ENCODE measurements around the gene TBC1D32.
"Not testable (repeated sequence)": the region's sequence is repeated elsewhere in the genome, so short reads cannot be mapped to it uniquely, and the experiment has no call there.

Gene TBC1D32

GRCh38 chr6:121334299-121335086 lies at the start of gene TBC1D32:
TSS of gene TBC1D32 (minus strand) at chr6:121334480. CDS start at chr6:121334430, 50 bp downstream.
- peak; percentile 90 for DNase-seq

DNA sequence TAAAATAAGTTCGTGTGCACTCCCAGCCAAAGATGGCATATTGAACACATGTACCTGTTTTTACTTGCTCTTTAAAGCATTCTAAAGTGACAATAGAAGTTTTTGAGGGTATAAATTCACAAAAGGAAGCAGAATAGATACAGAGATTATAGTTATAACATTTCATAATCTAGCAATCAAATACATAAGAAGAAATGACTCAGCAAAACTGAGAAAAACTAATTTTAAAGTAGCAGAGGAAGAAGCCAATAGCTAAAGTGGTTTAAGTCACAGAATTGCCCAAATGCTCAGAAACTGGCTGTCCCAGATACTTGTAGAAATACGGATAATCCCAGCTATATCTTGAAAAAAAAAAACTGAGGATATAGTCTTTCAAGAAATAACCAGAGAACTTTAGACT lies 49.2 kb upstream of the TBC1D32 start:
- no peak for DNase-seq

- DNase-seq, result peak; percentile 44
Measured at GRCh38 chr6:121382467-121383121, 48.3 kb upstream of the TBC1D32 start.

DNA sequence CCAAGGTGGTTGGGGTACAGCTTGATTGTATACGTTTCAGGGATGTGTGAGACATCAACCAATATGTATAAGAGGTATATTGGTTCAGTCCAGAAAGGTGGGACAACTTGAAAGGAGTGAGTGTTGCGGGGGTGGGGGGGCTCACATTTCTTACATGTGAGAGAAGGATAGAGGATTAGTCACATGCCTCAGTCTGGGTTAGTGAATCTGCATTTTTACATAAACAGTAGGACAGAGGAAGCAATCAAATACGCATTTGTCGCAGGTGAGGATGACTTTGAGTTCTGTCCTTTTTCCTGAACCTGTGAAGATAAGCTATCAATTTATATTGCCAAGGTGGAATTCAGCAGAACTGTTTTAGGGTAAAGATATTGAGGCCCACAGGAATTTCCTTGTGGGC lies 42.1 kb upstream of the TBC1D32 start:
- DNase-seq, result no peak

GRCh38 chr6:121374219-121374618 lies 39.9 kb upstream of the TBC1D32 start:
- DNase-seq, result not testable (repeated sequence)

DNA sequence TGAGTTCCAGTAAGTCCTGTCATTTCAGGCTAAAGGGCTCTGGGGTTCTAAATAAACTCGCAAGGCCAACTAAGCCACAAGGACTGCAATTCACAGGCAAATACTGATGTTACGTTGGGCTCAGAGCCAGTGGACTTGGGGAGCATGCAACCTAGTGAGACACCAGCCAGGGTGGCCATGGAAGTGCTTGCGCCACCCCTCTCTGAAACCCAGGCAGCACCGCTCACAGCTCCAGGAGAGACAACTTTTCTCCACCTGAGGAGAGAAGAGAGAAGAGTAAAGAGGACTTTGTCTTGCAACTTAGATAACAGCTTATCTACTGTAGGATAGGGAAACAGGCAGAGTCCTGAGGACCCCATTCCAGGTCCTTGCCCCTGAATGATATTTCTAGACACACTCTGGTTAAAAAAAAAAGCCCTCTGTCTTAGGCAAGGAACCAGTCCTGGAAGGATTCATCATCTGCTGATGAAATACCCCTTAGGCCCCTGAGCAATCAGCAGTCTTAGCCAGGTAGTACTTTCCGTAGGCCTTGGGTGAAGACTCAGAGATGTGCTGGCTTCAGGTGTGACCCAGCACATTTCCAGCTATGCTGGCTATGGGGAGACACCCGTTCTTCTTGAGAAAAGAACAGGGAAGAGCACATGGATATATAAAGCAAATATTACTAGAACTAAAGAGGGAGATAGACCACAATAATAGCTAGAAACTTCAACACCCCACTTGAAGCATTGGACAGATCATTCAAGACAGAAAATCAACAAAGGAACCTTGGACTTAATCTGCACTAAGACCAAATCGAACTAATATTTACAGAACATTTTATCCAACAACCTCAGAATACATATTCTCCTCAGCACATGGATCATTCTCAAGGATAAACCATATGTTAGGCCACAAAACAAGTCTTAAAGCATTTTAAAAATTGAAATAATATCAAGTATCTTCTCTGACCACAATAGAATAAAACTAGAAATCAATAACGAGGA lies 31.5 kb upstream of the TBC1D32 start:
- DNase-seq, result no peak

DNA sequence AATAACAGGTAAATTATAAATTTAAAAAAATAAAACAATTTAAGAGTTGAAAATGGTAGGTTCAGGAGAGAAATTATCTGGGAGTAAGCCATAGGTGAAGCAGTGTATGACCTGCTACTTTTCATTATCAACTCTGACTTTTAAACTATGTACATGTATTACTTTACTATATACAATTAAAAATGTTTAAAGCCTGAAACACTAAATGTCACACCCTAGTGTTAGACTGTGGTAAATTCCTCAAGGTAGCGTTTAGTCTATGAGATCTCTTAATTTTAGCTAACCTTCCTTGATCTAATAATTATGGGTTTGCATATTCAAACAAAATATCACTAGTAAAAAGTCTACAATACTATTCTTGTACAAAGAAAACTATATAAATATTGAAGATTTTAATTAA lies 22.3 kb upstream of the TBC1D32 start:
- no peak for DNase-seq

DNA sequence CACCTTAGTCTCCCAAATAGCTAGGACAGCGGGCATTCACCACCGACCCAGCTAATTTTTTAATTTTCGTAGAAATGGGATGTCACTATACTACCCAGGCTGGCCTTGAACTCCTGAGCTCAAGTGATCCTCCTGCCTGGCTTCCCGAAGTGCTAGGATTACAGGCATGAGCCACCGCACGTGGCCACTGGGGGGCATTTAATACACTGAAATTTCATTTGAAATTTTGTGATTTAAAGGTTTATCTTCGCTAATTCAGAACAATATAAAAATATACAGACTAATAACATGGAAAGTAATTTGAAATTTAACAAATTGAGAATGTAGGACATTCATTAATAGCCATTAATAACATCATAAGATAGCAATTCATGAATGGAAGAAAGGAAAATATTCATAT lies 20.5 kb upstream of the TBC1D32 start:
- no peak for DNase-seq

- no peak for DNase-seq
Measured at GRCh38 chr6:121352941-121353340, 18.7 kb upstream of the TBC1D32 start.

DNA sequence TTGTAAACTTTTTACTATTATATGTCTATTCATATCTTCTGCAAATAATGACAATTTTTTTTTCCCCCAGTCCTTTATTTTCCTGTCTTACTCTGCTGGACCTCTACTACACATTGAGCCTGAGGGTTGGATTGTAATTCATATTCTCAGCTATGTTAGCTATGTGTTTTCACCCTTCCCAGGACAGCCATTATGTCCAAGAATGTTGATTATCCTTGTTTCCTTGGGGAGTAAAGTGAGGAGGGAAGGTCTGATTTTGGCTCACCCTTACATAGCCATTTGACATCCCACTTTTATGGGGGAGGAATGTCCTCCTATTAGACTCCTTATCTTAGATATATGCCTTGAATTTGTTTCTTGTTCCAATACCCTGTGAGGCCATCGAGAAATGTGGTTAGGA lies 17.6 kb upstream of the TBC1D32 start:
- peak; percentile 17 for DNase-seq

- DNase-seq, result no peak
Measured at GRCh38 chr6:121349596-121349995, 15.3 kb upstream of the TBC1D32 start.

DNA sequence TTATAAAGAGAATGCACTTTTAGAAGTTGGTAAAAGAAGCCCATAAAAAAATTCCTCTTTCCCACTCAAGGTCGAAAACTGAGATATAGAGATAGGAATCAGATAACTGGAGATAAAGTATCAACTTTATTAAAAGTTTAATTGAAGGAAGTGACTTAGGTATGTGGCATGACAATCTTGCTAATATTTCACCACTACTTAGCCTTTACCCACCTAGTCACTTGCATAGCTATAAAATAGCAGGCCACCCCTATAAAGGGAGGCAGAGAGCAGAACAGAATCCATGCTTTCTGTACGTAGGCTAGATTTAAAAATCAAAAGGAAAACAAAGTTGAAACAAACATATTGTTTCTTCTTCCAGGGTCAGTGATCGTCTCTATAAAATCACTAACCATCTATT lies 13.2 kb upstream of the TBC1D32 start:
- no peak for DNase-seq

DNA sequence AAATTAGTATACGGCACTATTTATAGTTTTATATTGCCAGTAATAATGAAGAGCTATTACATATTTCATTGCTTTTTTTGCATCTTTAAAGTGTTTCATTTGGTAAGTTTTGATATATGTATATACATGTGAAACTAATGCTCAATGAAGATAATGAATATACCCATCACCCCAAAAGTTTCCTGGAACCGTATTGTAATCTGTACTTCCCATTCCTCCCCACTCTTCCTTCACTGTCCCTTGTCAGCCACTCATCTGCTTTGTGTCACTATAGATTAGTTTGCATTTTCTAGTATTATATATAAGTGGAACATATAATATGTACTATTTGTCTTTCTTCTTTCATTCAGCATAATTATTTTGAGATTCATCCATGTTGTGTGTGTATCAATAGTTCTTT lies 10.3 kb upstream of the TBC1D32 start:
- no peak for DNase-seq

- no peak for DNase-seq
Measured at GRCh38 chr6:121339639-121340226, 5.5 kb upstream of the TBC1D32 start.

- no peak for DNase-seq
Measured at GRCh38 chr6:121338956-121339355, 4.7 kb upstream of the TBC1D32 start.

DNA sequence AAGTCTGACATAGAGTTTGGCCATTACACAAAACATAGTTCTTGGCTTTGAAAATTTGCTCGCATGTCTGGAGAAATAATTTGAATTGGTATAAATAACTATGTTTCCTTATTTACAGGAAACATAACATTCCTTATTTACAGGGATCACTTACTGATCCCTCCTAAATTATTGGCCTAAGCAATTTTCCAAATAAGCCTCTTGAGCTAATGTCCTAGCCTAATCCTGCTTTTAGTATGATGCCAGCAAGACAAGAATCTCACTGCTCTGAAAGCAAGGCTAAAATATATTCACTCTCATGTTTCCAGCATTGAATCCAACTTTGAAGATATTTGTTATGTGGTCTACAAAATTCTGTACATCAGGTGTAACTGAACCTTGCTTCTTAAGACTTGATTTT lies 4.1 kb upstream of the TBC1D32 start:
- DNase-seq, result no peak

DNA sequence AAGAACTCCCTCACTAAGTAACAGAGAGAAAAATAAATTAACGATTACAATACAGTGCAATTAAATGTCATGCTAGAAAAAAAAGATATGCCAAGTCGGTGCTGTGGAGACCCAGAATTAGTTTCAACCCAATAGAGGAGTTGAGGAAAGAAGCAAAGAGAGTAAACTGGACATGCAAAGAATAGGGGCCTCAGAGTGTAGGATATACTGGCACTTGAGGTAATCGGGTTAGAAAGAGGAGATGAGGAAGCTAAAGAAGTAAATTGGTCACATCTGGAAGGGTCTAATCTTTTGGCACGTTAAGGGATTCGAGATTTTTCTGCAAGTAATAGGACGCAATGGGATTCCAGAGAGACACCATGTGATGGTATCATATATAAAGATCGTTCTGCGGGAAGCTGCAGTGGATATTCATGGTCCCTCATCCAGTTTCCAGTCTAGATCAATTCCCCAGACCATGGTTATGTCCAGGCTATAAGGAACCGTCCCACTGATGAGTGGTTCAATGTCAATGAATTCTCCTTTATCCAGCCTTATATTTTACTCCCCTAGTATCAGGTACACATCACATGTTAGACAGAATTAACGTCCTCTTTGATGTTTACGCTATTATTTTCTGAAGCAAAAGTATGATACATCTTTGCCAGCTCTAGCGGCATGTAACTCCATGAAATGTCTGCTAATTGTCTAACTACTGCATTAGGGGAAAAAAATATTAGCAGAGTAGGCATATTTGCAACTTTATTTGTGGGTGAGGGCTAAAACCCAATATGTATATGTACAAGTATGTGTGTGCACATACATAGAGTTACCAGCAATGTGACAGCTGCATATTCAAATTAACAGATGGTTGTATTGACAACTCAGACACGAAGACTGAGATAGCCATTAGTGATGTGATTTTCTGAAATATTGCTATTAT lies 1.1 kb upstream of the TBC1D32 start:
- peak; percentile 13 for DNase-seq

GRCh38 chr6:121333694-121334093 lies 586 bp downstream of the TBC1D32 start:
- not testable (repeated sequence) for DNase-seq

DNA sequence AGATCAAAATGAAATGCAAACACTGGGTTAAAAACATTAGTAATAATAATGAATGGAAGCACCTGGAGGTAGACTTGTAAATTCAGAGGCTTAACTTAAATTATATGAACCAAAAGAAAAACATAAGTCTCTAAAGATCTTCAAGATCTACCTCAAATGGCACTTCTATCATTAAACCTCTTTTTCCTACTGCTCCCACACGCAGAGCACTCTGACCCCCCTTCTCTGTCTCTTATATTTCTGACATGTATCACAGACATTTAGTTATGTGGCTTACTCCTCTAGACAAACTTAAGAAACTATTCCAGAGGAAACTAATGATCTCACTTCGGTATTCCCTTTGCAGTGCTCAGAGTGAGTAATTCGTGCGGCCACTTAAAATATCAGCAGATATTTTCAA lies 1.1 kb downstream of the TBC1D32 start:
- DNase-seq, result no peak

GRCh38 chr6:121330516-121330915 lies 3.8 kb downstream of the TBC1D32 start:
- DNase-seq, result no peak

DNA sequence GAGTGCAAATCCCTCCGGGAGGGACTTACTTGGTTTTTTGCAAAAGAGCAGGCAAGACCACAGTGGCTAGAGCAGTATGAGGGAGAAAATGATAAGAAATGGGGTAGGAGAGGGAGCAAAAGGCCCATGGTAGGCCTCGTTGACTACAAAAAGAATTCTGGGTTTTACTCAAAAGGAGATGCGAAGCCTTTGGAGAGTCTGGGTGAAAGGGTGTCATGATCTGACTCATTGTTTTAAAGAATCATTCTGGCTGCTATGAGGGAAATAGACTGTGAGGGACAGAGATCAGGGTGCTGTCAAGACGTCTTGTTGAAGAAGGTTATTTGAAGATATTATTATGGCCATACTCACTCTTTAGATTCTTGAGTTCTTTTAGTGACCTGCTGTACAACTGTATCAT lies 13.0 kb downstream of the TBC1D32 start:
- DNase-seq, result no peak

- DNase-seq, result no peak
Measured at GRCh38 chr6:121319603-121320002, 14.7 kb downstream of the TBC1D32 start.
